Loucy (cell line): ENCODE measurements around the gene NFYA.

ENCODE experiments used
- CTCF ChIP-seq: fragments of 200-600 bp; sonication (generic); conservative IDR thresholded peaks from 2 replicates; pipeline ENCODE4 v1.5.1; 2014; ENCODE audit warnings: mild to moderate bottlenecking, antibody characterized with exemption, low read length
- EZH2phosphoT487 ChIP-seq: fragments of 200-600 bp; IDR thresholded peaks from 2 replicates; pipeline ENCODE4 v1.6.1; 2018; ENCODE audit warnings: antibody characterized with exemption, mild to moderate bottlenecking, moderate library complexity, borderline replicate concordance

- TF ChIP-seq CTCF (no peak), EZH2phosphoT487 (no peak)
Observed at GRCh38 chr6:41062056-41062455, 10.7 kb upstream of the NFYA start.
